Vagina (tissue), 2 donors: ENCODE measurements around the gene TMPRSS4. TPM values are rescaled to one million over a fixed set of nuclear protein-coding genes. Genes with fewer than 3 reads are reported as not detected.

Experiments used
- DNase-seq, 2 donors: peaks; one replicate each; pipeline ENCODE4 v3.0.0-alpha.2; 2017; ENCODE audit errors: extremely low spot score in 2 of 2
- H3K27ac ChIP-seq: fragments of 200-600 bp; sonication (generic); one replicate; pipeline ENCODE4 v1.5.1; 2019
- H3K27me3 ChIP-seq: fragments of 200-600 bp; sonication (generic); one replicate; pipeline ENCODE4 v1.5.1; 2019
- H3K36me3 ChIP-seq, 2 donors: fragments of 200-600 bp; sonication (generic); one replicate each; pipeline ENCODE4 v1.5.1; 2017 to 2019
- H3K4me1 ChIP-seq: fragments of 200-600 bp; sonication (generic); one replicate; pipeline ENCODE4 v1.5.1; 2019
- H3K4me3 ChIP-seq, 2 donors: fragments of 200-600 bp; sonication (generic); 1 replicate in 1 of 2; 2 replicates in 1 of 2; pipeline ENCODE4 v1.5.1; 2016 to 2019
- H3K9me3 ChIP-seq: fragments of 200-600 bp; sonication (generic); one replicate; pipeline ENCODE4 v1.5.1; 2019
- CTCF ChIP-seq, 3 experiments: fragments of 450-650 bp in 2 of 3; fragments of 200-600 bp in 1 of 3; sonication (generic) in 1 of 3; IDR thresholded peaks; one replicate each; pipeline ENCODE4 v1.5.1; 2017 to 2019; ENCODE audit warnings: antibody characterized with exemption in 3 of 3, mild to moderate bottlenecking in 2 of 3, moderate library complexity in 2 of 3
- POLR2A ChIP-seq, 2 donors: fragments of 450-650 bp; IDR thresholded peaks; one replicate each; pipeline ENCODE4 v1.6.1; 2017; ENCODE audit warnings: antibody characterized with exemption in 2 of 2, mild to moderate bottlenecking in 2 of 2, moderate library complexity in 2 of 2
- POLR2AphosphoS5 ChIP-seq, 2 donors: sonication (generic); formaldehyde crosslinking; IDR thresholded peaks; one replicate each; pipeline ENCODE4 v1.9.0; 2017; ENCODE audit warnings: antibody characterized with exemption in 2 of 2, mild to moderate bottlenecking in 2 of 2, low read depth in 1 of 2; ENCODE audit not compliant: insufficient read depth in 1 of 2
- intact Hi-C: fragments of 100-400 bp; cut with DNase I; formaldehyde crosslinking; loops from one replicate; pipeline ENCODE4 v1.15.1; 2023
- total RNA-seq: library from RNA; depleted of rRNA; stranded (reverse); fragments of >200 nt; gene quantifications from one replicate; pipeline ENCODE4 v1.2.3, GENCODE V29; 2016

Gene TMPRSS4
- total RNA-seq, 1 donor from 2014 or later: 20.9 TPM

- Histone ChIP-seq H3K27ac (no peak overlapping the region), H3K4me3 (no peak overlapping the region), H3K36me3 (no peaks in the 10 kb centered on the region), H3K27me3 (no peaks in the 10 kb centered on the region), H3K4me1 (no peaks in the 10 kb centered on the region), H3K9me3 (no peaks in the 10 kb centered on the region)
- intact Hi-C loops: no loop called here
- TF ChIP-seq POLR2A (IDR thresholded peaks at IDR 0.05): no peak
- TF ChIP-seq CTCF (IDR thresholded peaks at IDR 0.05): no peak
- TF ChIP-seq POLR2AphosphoS5 (IDR thresholded peaks at IDR 0.05; ENCODE audit: insufficient read depth in 1 of 2, low read depth in 1 of 2): no peak
- DNase-seq: no peak
Observed at GRCh38 chr11:118092907-118093571, 16.2 kb downstream of the TMPRSS4 start.

GRCh38 chr11:118095493-118095892, 18.6 kb downstream of the TMPRSS4 start:
- Histone ChIP-seq H3K9me3 (no peaks in the 10 kb centered on the region), H3K27ac (no peak overlapping the region), H3K4me1 (no peaks in the 10 kb centered on the region), H3K36me3 (no peaks in the 10 kb centered on the region), H3K27me3 (no peaks in the 10 kb centered on the region), H3K4me3 (no peak overlapping the region)
- TF ChIP-seq CTCF (IDR thresholded peaks at IDR 0.05) (no peak), POLR2AphosphoS5 (IDR thresholded peaks at IDR 0.05; ENCODE audit: insufficient read depth in 1 of 2, low read depth in 1 of 2) (no peak), POLR2A (IDR thresholded peaks at IDR 0.05) (no peak)
- DNase-seq: no peak
- intact Hi-C loops: no loop called here

- TF ChIP-seq POLR2AphosphoS5 (IDR thresholded peaks at IDR 0.05; ENCODE audit: insufficient read depth in 1 of 2, low read depth in 1 of 2) (no peak), CTCF (IDR thresholded peaks at IDR 0.05) (no peak), POLR2A (IDR thresholded peaks at IDR 0.05) (no peak)
- Histone ChIP-seq H3K9me3 (no peaks in the 10 kb centered on the region), H3K27me3 (no peaks in the 10 kb centered on the region), H3K27ac (no peak overlapping the region), H3K36me3 (no peaks in the 10 kb centered on the region), H3K4me1 (no peaks in the 10 kb centered on the region), H3K4me3 (no peak overlapping the region)
- intact Hi-C loops: no loop called here
- no peak for DNase-seq
Observed at GRCh38 chr11:118095967-118096367, 19.1 kb downstream of the TMPRSS4 start.

- Histone ChIP-seq H3K9me3 (no peaks in the 10 kb centered on the region), H3K27ac (no peak overlapping the region), H3K27me3 (no peaks in the 10 kb centered on the region), H3K4me3 (no peak overlapping the region), H3K36me3 (no peaks in the 10 kb centered on the region), H3K4me1 (no peaks in the 10 kb centered on the region)
- no peak for DNase-seq
- intact Hi-C loops: no loop called here
- TF ChIP-seq CTCF (IDR thresholded peaks at IDR 0.05) (no peak), POLR2AphosphoS5 (IDR thresholded peaks at IDR 0.05; ENCODE audit: insufficient read depth in 1 of 2, low read depth in 1 of 2) (no peak), POLR2A (IDR thresholded peaks at IDR 0.05) (no peak)
Observed at GRCh38 chr11:118098996-118099837, 22.3 kb downstream of the TMPRSS4 start.
